T-helper 1 cell treated with Interleukin-12 subunit alpha and Interleukin-12 subunit beta and Interleukin-4 antibody, amounts not matched to agents 30 μg/mL and 1 μg/mL, for 36 hours (primary cell): ENCODE results near the gene IZUMO2.
"Not testable (repeated sequence)": the region's sequence is repeated elsewhere in the genome, so short reads cannot be mapped to it uniquely, and the experiment has no call there.

ENCODE experiments used
- H3K27ac Mint-ChIP-seq: one replicate; pipeline ENCODE4 v1.8.0; 2021; ENCODE audit warnings: mild to moderate bottlenecking, mixed read lengths
- H3K27me3 Mint-ChIP-seq: one replicate; pipeline ENCODE4 v1.8.0; 2021; ENCODE audit warnings: low read depth, mixed read lengths
- H3K36me3 Mint-ChIP-seq: one replicate; pipeline ENCODE4 v1.8.0; 2021; ENCODE audit warnings: low read depth, mixed read lengths
- H3K4me1 Mint-ChIP-seq: one replicate; pipeline ENCODE4 v1.8.0; 2021; ENCODE audit warnings: low read depth, mixed read lengths
- H3K4me3 Mint-ChIP-seq: one replicate; pipeline ENCODE4 v1.8.0; 2021; ENCODE audit warnings: mild to moderate bottlenecking, moderate library complexity, mixed read lengths
- H3K9me3 Mint-ChIP-seq: one replicate; pipeline ENCODE4 v1.8.0; 2021; ENCODE audit warnings: mixed read lengths

Gene IZUMO2

DNA sequence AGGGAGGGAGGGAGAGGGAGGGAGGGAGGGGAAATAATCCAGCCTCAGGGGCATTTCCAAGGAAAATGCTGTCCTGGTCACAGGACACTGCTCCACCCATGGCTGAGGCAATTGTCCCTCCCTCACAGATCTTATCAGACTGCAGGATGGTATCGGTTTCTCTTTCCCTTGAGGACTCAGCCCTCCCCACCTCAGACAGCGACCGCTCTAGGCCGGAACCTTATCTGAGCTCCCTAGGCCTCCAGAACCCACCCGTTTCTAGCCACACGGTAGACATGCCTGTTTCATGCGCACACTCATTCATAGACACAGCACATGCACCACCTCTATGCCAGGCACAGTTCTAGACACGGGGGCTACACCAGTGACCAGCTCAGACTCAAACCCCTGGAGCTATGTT is 10.0 kb upstream of the IZUMO2 start:
- Mint-ChIP-seq H3K9me3 (no peaks in the 10 kb centered on the region), H3K4me3 (no peak overlapping the region), H3K4me1 (peaks cover 5% of the 10 kb centered on the region)

DNA sequence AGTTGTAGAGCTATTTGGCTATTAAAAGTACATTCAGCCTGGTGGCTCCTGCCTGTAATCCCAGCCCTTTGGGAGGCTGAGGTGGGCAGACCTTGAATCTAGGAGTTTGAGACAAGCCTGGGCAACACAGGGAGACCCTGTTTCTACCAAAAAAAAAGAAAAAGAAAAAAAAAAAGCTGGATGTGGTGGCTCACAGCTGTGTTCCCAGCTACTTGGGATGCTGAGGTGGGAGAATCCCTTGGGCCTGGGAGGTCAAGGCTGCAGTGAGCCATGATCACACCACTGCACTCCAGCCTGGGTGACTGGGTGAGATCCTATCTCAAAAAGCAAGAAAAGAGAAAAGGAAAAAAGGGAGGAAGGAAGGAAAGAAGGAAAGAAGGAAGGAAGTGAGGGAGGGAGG is 9.6 kb upstream of the IZUMO2 start:
- Mint-ChIP-seq H3K9me3 (no peaks in the 10 kb centered on the region), H3K36me3 (no peaks in the 10 kb centered on the region), H3K27ac (no peak overlapping the region), H3K27me3 (no peaks in the 10 kb centered on the region), H3K4me1 (peaks cover 5% of the 10 kb centered on the region), H3K4me3 (no peak overlapping the region)

More for the DNA sequence above, 10.0 kb upstream of the IZUMO2 start:
- Mint-ChIP-seq H3K36me3 (no peaks in the 10 kb centered on the region), H3K27ac (no peak overlapping the region), H3K27me3 (no peaks in the 10 kb centered on the region)

DNA sequence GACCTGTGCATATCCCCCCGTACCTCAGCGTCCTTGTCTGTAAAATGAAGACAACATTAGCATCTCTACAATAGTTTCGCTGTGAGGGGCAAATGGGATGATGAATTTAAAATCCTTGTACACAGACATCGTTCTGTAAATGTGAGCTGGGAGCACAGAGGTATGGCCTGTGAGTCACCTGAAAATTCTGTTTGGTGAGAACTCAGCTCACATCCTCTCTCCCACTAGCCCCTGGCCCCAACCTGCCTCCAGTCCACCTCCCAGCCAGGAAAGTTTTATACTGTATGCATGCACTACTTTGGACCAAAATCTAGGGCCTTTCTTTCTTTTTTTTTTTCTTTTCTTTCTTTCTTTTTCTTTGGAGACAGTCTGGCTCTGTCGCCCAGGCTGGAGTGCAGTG is 8.7 kb upstream of the IZUMO2 start:
- Mint-ChIP-seq H3K4me1 (peaks cover 5% of the 10 kb centered on the region), H3K9me3 (no peaks in the 10 kb centered on the region), H3K27me3 (no peaks in the 10 kb centered on the region), H3K27ac (no peak overlapping the region), H3K4me3 (no peak overlapping the region), H3K36me3 (no peaks in the 10 kb centered on the region)

DNA sequence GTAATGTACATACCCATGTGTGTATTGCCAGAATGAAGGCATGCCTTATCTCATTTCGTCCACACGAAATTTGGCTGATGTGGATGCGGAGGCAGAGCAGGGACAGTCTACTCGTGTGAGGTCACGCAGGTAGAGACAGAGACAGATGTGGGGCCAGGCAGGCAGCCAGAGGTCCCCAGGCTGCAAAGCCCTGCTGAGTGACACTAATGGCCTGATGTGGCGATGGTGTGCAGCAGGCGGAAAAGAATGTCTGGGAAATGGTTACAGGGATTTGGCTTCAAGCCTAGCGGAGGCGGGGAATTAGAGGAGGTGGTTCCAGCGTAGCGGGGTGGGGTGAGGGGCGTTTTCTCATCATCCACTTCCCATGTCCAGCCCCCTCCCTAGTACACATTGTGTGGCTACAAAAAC is 4.2 kb upstream of the IZUMO2 start:
- Mint-ChIP-seq H3K27ac (no peak overlapping the region), H3K4me1 (no peaks in the 10 kb centered on the region), H3K9me3 (no peaks in the 10 kb centered on the region), H3K36me3 (no peaks in the 10 kb centered on the region), H3K4me3 (no peak overlapping the region), H3K27me3 (no peaks in the 10 kb centered on the region)

DNA sequence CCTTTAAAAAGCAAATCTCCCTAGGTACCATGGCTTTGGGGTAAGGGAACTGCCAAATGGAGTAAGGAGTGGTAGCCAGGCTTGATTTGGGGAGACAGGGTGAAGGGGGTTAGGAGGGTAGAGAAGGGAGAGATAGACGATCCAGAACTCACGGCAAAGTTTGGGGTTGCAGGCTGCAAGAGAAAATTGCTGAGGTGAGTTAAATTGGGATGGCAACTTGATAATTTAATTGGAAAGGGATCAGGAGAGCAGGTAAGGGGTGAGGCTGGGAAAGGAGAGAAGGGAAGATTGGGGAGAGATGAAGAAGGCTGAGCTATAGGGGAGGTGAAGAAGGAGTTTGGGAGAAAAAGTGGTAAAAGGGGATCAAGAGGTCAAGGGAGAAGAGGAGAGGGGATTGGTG is 4.0 kb downstream of the IZUMO2 start:
- Mint-ChIP-seq H3K27me3 (no peaks in the 10 kb centered on the region), H3K4me3 (no peak overlapping the region), H3K9me3 (no peaks in the 10 kb centered on the region), H3K27ac (no peak overlapping the region), H3K4me1 (no peaks in the 10 kb centered on the region), H3K36me3 (no peaks in the 10 kb centered on the region)

DNA sequence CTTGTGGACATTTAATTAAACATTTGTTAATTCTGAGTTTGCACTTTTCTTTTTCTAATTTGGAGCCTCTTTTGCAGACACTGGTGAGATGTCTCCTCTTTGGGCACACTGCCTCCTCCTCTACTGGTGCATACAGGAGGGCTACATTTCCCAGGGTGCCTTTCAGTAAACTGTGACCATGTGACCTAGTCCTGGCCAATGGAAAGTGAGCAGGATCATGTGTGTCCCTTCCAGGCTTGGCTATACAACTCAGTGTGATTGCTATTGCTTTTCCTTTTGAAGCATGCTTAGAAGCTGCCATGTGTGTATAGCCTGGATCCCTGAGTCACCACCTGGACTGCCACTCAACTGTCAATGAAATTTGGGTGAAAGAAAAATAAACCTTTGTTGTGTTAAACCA is 4.5 kb downstream of the IZUMO2 start:
- H3K9me3 Mint-ChIP-seq = no peaks in the 10 kb centered on the region
- H3K36me3 Mint-ChIP-seq = no peaks in the 10 kb centered on the region
- no peaks in the 10 kb centered on the region for H3K4me1 Mint-ChIP-seq
- no peak overlapping the region for H3K27ac Mint-ChIP-seq
- no peak overlapping the region for H3K4me3 Mint-ChIP-seq
- H3K27me3 Mint-ChIP-seq = no peaks in the 10 kb centered on the region

DNA sequence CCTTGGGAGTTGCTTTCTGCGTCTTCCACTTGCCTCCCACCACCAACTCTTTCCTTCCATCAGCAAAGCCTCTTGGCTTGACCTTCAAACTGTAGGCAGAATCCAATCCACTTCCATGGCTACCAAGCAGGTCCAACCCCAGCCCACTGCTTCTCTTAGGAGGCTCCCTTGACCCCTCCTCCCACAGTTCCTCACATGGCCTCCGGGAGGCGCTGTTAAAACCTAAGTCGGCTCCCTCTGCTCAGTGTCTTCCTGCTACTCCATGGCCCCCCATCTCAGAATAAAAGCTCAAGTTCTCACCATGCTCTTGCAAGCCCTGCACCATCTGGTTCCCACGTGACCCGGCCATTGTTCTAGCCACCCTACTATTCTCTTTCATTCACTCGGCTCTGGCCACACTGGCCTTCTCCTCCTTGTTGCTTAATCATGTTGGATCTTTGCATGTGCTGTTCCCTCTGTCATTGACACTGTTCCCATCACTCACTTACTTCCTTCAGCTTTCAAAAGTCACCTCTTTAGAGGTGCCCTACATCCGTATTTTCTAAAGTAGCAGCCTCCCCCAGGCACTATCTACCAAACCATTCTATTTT is 7.5 kb downstream of the IZUMO2 start:
- Mint-ChIP-seq H3K36me3 (no peaks in the 10 kb centered on the region), H3K4me1 (no peaks in the 10 kb centered on the region)

DNA sequence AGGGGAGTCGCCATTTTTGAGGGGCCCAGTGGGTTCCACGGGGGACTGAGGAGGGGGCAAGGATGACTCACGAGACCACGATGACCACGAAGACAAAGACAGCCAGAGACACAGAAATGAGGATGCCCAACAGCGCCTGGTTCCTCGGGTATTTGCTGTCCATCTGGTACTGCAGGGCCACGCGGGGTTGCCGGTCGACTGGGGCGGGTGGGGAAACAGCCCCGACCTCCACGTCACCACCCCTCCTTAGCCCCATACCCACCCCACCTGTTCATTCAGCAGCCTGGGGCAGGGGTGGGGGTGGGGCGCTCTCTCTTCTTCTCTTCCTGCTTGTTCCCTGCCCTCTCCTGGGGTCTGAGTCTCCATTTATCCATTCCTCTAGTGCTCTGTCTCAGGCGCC is 8.6 kb downstream of the IZUMO2 start:
- no peak overlapping the region for H3K4me3 Mint-ChIP-seq
- no peaks in the 10 kb centered on the region for H3K4me1 Mint-ChIP-seq
- no peaks in the 10 kb centered on the region for H3K9me3 Mint-ChIP-seq
- no peak overlapping the region for H3K27ac Mint-ChIP-seq
- H3K36me3 Mint-ChIP-seq = no peaks in the 10 kb centered on the region
- H3K27me3 Mint-ChIP-seq = peaks cover 7% of the 10 kb centered on the region

More for the DNA sequence above, 7.5 kb downstream of the IZUMO2 start:
- H3K27me3 Mint-ChIP-seq = no peaks in the 10 kb centered on the region
- no peak overlapping the region for H3K4me3 Mint-ChIP-seq
- H3K27ac Mint-ChIP-seq = no peak overlapping the region
- no peaks in the 10 kb centered on the region for H3K9me3 Mint-ChIP-seq

DNA sequence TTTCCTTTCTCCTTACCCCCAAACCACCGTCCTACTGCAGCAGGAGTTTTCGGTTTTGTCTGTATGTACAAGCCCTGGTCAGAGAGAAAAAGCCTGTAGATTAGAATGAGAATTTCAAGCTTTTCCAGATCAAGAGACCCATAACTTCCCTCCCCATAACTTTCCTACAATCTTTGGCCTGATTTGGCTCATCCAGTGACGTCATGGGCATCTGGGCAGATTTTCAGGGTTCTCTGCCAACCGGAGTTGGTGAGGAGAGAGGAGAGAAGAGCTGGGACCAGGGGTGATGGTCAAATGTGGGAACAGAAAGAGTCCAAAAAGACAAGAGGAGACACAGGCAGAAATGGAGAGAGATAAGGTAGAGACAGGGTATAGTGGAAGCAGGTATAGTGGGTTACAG is 10.5 kb downstream of the IZUMO2 start:
- Mint-ChIP-seq H3K27ac (no peak overlapping the region), H3K27me3 (peaks cover 23% of the 10 kb centered on the region), H3K4me3 (no peak overlapping the region)

DNA sequence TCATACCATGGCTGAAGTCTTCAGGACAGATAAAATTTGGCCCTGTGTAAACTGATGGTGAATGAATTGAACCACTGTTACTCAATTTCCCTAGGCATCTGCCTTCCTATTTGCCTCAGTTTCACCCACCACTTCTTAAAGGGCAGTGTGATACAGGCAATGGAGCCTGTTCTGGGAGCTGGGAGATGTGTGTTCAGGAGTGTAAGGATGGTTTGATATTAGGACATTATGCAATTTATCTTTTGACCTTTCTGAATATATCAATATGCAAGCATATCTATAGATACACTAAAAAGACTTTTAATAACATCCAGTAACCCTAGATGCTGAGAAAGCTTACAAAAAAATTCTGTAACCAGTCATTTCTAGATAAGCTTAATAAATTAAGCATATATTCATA is 14.6 kb downstream of the IZUMO2 start:
- Mint-ChIP-seq H3K9me3 (peaks cover 5% of the 10 kb centered on the region), H3K36me3 (no peaks in the 10 kb centered on the region), H3K4me3 (peak overlapping the region; percentile 77), H3K4me1 (peaks cover 8% of the 10 kb centered on the region), H3K27ac (no peak overlapping the region), H3K27me3 (peaks cover 34% of the 10 kb centered on the region)

More for the DNA sequence above, 10.5 kb downstream of the IZUMO2 start:
- peaks cover 4% of the 10 kb centered on the region for H3K4me1 Mint-ChIP-seq
- H3K36me3 Mint-ChIP-seq = no peaks in the 10 kb centered on the region
- H3K9me3 Mint-ChIP-seq = peaks cover 5% of the 10 kb centered on the region

DNA sequence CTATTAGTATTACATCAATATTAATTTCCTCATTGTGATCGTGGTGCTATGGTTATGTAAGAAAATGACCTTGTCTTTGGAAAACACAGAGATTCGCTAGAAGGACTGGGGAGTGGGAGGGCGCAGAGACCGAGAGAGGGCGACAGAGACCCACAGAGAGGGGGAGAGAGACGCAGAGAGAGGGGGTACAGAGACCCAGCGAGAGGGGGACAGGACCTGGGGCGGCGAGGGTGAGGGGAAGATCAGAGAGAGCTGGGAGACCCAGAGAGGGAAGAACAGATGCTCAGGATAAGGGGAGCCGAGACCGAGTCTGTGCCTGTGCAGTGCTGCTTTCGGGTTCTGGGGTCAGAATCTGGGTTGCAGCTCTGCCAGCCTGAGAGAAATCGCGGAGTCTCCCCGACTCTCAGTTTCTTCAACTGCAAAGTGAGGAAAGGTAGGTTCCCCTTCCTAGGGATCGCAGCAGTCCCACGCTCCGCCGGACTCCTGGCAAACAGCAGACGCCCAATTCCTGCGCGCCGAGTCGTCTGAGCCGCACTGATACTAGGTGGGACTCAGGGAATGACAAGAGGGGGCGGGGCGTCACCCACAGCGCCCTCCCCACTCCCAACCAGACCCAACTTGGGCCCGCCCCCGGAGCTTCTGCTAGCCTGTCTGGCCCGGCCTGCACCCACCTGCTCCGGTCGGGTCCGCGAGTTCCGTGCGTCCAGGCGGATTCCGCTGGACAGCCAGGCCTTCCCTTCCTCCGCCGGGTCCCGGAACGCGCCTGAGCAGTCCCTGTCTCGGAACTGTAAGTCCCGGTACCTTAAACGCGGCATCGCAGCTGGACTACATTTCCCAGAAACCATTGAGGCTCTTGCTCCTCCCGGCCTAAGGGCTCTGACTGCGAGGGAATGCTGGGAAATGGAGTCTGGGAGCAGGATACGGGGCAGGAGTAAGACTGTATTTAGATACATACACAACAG is 15.3 kb downstream of the IZUMO2 start:
- H3K4me3 Mint-ChIP-seq = peak overlapping the region; percentile 77
- H3K9me3 Mint-ChIP-seq = peaks cover 5% of the 10 kb centered on the region
- H3K4me1 Mint-ChIP-seq = peaks cover 8% of the 10 kb centered on the region
- peaks cover 34% of the 10 kb centered on the region for H3K27me3 Mint-ChIP-seq
- H3K36me3 Mint-ChIP-seq = no peaks in the 10 kb centered on the region
- no peak overlapping the region for H3K27ac Mint-ChIP-seq

DNA sequence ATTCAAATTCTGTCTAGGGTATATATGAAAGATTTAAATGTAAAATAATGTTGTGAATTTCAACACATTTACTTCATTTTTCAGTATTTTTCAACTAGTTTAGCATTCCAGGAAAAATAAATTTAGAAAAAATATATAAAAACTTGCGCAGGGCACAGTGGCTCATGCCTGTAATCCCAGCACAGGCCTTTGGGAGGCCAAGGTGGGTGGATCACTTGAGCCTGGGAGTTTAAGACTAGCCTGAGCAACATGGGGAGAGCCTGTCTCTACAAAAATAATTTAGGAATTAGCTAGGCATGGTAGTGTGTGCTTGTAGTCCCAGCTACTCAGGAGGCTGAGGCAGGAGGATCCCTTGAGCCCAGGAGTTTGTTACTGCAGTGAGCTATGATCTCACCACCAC is 21.2 kb downstream of the IZUMO2 start:
- not testable (repeated sequence) for H3K27me3 Mint-ChIP-seq, H3K4me1 Mint-ChIP-seq, H3K27ac Mint-ChIP-seq, H3K9me3 Mint-ChIP-seq, H3K36me3 Mint-ChIP-seq, H3K4me3 Mint-ChIP-seq

DNA sequence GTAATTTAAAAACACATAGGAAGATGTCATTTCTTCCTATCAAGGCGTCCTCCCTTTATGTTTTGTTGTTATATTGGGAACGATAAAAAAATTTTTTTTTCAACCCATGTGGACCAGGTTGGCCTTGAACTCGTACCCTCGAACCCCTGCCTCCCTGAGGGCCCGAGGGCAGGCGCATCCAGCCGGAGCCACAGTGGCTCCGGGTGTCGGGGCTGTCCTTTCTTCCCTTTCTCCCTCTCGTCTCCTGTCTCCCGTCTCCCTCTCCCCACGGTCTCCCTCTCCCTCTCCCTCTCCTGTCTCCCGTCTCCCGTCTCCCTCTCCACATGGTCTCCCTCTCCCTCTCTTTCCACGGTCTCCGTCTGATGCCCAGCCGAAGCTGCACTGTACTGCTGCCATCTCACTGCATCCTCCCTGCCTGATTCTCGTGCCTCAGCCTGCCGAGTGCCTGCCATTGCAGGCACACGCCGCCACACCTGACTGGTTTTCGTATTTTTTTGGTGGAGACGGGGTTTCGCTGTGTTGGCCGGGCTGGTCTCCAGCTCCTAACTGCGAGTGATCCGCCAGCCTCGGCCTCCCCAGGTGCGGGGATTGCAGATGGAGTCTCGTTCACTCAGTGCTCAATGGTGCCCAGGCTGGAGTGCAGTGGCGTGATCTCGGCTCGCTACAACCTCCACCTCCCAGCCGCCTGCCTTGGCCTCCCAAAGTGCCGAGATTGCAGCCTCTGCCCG is 22.8 kb downstream of the IZUMO2 start:
- not testable (repeated sequence) for H3K4me1 Mint-ChIP-seq, H3K27ac Mint-ChIP-seq, H3K36me3 Mint-ChIP-seq, H3K9me3 Mint-ChIP-seq, H3K4me3 Mint-ChIP-seq, H3K27me3 Mint-ChIP-seq

DNA sequence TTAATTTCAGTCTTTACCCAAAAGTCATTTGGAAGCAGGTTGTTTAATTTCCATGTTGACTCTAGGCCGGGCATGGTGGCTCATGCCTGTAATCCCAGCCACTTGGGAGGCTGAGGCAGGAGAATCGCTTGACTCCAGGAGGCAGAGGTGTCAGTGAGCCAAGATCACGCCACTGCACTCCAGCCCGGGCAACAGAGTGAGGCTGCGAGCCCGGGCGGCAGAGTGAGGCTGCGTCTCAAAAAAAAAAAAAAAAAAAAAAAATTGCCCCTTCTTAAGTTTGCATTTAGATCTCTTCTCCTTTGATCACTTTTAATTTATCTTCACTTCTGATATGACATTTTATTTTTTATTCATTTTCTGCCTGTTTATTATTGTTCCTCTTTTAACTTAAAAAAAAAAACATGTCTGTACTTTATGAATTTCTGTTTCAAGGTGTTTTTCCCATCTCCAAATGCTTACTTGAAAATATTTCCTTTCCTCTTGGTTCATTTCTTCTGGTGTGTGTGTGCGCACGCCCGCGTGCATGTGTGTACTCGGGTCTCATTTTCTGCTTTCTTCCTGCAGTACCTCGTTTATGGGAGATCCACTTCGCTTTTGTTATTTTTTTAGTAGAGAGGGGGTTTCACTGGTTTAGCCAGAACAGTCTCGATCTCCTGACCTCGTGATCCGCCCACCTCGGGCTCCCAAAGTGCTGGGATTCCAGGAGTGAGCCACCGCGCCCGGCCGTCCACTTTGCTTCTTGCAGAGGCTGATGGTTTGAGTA is 26.3 kb downstream of the IZUMO2 start:
- not testable (repeated sequence) for H3K36me3 Mint-ChIP-seq, H3K4me1 Mint-ChIP-seq, H3K27me3 Mint-ChIP-seq, H3K27ac Mint-ChIP-seq, H3K4me3 Mint-ChIP-seq, H3K9me3 Mint-ChIP-seq
